ENCODE results near the gene PPT2.
A peak's percentile ranks its signal among the peaks of the same experiment; 100 is the strongest.
"Not testable (repeated sequence)": the region's sequence is repeated elsewhere in the genome, so short reads cannot be mapped to it uniquely, and the experiment has no call there.

The PPT2 gene

DNA sequence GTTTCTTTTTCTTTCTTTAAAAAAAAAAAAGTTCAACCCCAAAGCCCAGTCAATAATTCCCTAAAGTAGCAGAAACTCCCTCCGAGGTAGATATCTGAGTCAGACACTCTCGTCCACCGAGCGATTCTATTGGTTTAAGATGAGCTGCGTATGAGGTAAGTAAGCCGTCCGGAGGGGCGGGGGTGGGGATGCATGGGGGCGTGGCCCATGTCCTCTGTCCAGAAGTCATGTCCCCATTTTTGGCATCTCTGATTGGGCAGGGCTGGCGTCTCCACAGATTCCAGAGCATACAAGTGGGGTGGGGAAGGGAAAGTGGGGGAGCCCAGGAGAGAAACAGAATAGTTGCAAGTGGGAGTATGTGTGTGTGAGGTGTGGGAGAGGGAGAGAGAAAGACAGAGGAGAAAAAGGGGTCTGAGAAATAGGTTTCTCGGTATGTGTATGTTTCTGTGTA lies 31.8 kb downstream of the PPT2 start:
- H3K9me3 ChIP-seq (ENCODE audit: control insufficient read depth in 2 of 2, low read length in 2 of 2); H3K27me3 ChIP-seq (ENCODE audit: control insufficient read depth in 1 of 2, insufficient read depth in 2 of 2, low read length in 2 of 2): not testable (repeated sequence)
- peak overlapping the region; percentile 51 to 63 for H3K9ac ChIP-seq (ENCODE audit: low read length in 2 of 2)
- peaks cover 23 to 30% of the 10 kb centered on the region in 2 donors for H3K36me3 ChIP-seq (ENCODE audit: control insufficient read depth in 2 of 2, insufficient read depth in 2 of 2, low read length in 2 of 2)
- peak overlapping the region in 1 of 2 donors; percentile 3 for H3K4me3 ChIP-seq (ENCODE audit: low read length in 2 of 2)
- H3K4me1 ChIP-seq (ENCODE audit: control insufficient read depth, insufficient read depth, low read length): peaks cover 44% of the 10 kb centered on the region
- peak overlapping the region; percentile 79 for H3K27ac ChIP-seq (ENCODE audit: low read length)

DNA sequence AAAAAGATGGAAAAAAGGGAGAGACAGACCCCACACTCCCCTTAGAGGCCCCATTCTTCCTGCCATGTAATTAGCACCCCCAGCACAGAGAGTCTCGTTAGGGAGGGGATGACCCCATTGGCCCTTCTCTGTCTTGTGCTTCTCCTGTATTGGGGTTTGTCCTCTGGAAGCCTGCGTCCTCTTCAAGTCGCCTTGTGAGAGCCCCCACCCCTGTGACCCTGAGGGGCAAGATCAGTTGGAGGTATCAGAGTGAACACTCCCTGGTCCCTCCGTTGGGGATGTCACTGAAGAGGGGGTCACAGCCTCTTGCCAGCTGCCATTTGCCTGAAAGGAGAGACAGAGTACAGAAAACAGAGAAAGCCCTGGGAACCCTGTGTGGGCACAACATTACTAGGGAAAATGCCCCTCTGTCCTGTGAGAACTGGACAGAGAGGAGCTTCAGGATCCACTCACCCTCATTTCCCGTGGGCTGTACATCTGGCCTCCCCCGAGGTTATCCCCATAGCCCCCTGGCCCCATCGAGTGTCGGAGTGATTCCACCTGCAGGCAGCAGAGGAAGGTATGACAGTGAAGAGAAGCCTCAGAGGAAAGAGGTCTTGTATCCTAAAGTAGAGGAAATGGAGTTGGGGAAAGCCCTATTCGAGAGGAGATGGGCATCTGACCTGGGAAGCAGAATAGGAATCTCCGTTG lies 32.4 kb downstream of the PPT2 start:
- Histone ChIP-seq H3K27ac (ENCODE audit: low read length) (peak overlapping the region; percentile 79), H3K4me1 (ENCODE audit: control insufficient read depth, insufficient read depth, low read length) (peaks cover 50% of the 10 kb centered on the region), H3K4me3 (ENCODE audit: low read length in 2 of 2) (peak overlapping the region in 1 of 2 donors; percentile 3), H3K9ac (ENCODE audit: low read length in 2 of 2) (peak overlapping the region; percentile 51 to 63), H3K36me3 (ENCODE audit: control insufficient read depth in 2 of 2, insufficient read depth in 2 of 2, low read length in 2 of 2) (peaks cover 19 to 24% of the 10 kb centered on the region in 2 donors)
- not testable (repeated sequence) for H3K9me3 ChIP-seq (ENCODE audit: control insufficient read depth in 2 of 2, low read length in 2 of 2); H3K27me3 ChIP-seq (ENCODE audit: control insufficient read depth in 1 of 2, insufficient read depth in 2 of 2, low read length in 2 of 2)

DNA sequence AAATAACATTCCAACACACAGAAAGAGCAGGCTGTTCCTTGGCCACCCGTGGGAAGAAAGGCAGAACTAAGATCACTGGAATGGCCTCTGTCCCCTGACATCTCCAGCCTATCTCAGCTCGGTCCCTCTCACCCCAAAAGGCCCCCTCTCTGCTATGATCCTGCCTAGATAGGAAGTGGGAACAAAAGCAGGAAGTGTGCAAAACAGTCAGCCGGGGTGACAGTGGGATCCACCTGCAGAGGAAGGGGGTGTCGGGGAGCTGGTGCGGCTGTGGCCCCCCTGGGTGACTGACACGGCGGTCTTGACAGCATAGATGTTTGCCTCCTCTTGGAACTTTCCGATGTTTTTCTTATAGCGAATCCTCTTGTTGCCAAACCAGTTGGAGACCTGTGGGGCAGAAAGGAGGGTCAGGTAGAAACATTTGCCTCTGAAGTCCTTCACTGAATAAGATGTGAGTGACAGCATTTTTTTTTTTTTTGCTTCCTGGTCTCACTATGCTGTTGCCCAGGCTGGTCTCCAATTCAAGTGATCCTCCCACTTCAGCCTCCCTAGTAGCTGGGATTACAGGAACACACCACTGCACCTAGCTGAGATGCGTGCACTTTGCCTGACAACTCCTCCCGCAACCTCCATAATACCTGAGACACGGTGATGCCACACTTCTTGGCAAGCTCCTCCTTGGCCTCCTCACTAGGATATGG lies 33.2 kb downstream of the PPT2 start:
- Histone ChIP-seq H3K4me1 (ENCODE audit: control insufficient read depth, insufficient read depth, low read length) (peaks cover 56% of the 10 kb centered on the region), H3K9ac (ENCODE audit: low read length in 2 of 2) (no peak overlapping the region), H3K27me3 (ENCODE audit: control insufficient read depth in 1 of 2, insufficient read depth in 2 of 2, low read length in 2 of 2) (no peaks in the 10 kb centered on the region), H3K4me3 (ENCODE audit: low read length in 2 of 2) (peak overlapping the region in 1 of 2 donors; percentile 44), H3K9me3 (ENCODE audit: control insufficient read depth in 2 of 2, low read length in 2 of 2) (no peaks in the 10 kb centered on the region), H3K27ac (ENCODE audit: low read length) (peak overlapping the region; percentile 79), H3K36me3 (ENCODE audit: control insufficient read depth in 2 of 2, insufficient read depth in 2 of 2, low read length in 2 of 2) (peaks cover 17 to 24% of the 10 kb centered on the region in 2 donors)

DNA sequence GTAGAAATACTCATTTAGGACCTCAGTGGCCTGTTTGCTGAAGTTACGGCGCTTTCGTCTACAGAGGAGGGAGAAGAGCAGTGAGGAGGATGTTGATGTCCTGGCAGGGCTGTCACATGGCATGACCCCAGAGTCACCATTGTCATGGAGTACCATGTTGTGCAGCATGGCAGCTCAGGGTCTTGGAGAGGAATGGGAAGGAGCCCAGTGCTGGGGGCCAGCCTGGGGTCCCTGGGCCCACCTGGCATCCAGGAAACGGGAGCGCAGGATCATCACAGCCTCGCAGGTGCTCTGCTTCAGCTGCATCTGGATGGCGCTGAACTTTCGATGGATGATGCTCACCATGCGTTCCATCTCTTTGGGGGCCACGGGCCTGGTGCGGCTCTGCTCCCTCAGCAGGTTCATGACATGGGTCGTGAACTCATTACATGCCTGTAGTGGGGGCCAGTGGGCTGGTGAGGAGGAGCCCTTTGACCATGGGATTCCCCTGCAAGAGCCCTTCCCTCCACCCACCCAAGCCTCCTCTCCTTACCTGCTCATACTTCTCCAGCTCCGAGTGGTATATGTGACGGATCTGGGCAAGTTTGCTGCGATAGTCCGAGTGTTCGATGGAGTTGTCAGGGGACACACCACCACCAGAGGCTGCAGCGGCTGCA lies 33.9 kb downstream of the PPT2 start:
- peaks cover 52% of the 10 kb centered on the region for H3K4me1 ChIP-seq (ENCODE audit: control insufficient read depth, insufficient read depth, low read length)
- H3K9ac ChIP-seq (ENCODE audit: low read length in 2 of 2); H3K9me3 ChIP-seq (ENCODE audit: control insufficient read depth in 2 of 2, low read length in 2 of 2); H3K27me3 ChIP-seq (ENCODE audit: control insufficient read depth in 1 of 2, insufficient read depth in 2 of 2, low read length in 2 of 2): not testable (repeated sequence)
- H3K36me3 ChIP-seq (ENCODE audit: control insufficient read depth in 2 of 2, insufficient read depth in 2 of 2, low read length in 2 of 2): peaks cover 13 to 24% of the 10 kb centered on the region in 2 donors
- H3K4me3 ChIP-seq (ENCODE audit: low read length in 2 of 2): peak overlapping the region; percentile 80 to 85
- peak overlapping the region; percentile 98 for H3K27ac ChIP-seq (ENCODE audit: low read length)

DNA sequence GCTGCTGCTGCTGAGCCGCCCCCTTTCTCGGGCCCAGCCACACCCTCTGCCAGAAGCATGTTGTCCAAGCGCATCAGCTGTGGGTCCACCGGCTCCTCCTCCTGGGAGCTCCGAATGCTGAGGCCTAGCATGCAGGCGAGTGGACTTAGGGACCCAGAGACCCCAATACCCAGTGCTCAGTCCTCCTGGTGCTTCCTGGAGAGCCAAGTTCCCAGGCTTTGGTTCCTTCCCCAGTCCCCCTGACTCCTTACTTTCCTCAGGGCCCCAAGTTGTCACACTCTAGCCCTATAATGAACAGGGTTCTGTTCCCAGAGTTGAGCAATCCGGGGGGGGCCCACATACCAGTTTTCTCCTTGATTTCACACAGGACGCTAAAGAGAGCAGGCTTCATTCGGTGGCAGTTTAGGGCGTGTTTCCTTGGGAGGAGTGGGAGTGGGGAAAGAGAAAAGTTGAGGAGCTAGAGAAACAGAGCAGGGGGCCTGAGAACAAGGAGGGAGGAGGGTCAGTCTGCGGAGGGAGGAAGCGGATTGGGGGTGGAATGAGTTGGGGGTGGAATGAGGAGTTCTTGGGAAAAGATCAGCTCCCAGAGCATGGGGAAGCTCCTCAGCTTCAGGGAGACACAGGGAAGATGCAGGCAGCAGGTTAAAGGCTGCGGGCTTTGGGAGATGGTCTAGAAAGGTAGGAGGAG lies 34.6 kb downstream of the PPT2 start:
- H3K9me3 ChIP-seq (ENCODE audit: control insufficient read depth in 2 of 2, low read length in 2 of 2): no peaks in the 10 kb centered on the region
- H3K9ac ChIP-seq (ENCODE audit: low read length in 2 of 2): peak overlapping the region; percentile 84 to 92
- H3K27ac ChIP-seq (ENCODE audit: low read length): peak overlapping the region; percentile 98
- H3K27me3 ChIP-seq (ENCODE audit: control insufficient read depth in 1 of 2, insufficient read depth in 2 of 2, low read length in 2 of 2): no peaks in the 10 kb centered on the region
- H3K36me3 ChIP-seq (ENCODE audit: control insufficient read depth in 2 of 2, insufficient read depth in 2 of 2, low read length in 2 of 2): peaks cover 8 to 21% of the 10 kb centered on the region in 2 donors
- H3K4me3 ChIP-seq (ENCODE audit: low read length in 2 of 2): peak overlapping the region; percentile 80 to 85
- H3K4me1 ChIP-seq (ENCODE audit: control insufficient read depth, insufficient read depth, low read length): peaks cover 51% of the 10 kb centered on the region

DNA sequence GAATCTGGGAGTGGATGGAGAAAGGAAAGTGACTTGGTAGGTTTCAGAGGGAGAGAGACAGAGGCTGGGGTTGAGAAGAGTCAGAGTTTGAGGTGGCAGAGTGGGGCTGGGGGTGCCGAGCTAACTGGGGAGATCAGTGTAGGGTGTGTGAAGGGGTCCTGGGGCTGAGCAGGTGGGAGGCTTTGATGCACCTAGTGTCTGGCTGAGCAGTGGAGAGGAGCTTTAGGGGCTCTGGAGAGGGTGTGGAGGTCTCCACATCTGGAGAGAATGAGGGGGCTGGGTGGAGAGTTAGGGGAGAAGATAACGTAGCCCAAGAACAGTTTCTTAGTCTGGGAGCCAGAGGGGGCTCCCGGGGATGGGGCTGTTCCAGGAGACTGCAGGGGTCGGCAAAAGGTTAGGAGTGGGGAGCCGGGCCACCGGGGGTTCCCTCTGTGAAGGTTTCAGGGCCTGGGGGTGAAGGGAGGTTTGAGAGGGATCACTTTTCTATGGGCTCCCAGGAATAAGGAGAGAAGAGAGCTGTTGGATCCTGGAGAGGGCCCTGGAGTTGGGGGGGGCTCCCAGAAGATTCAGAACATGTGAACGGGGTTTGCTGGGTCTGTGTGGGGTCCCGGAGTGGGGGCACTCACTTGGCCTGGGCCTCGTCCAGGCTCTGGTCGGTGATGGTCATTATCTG lies 35.3 kb downstream of the PPT2 start:
- Histone ChIP-seq H3K4me3 (ENCODE audit: low read length in 2 of 2) (peak overlapping the region; percentile 80 to 85), H3K9me3 (ENCODE audit: control insufficient read depth in 2 of 2, low read length in 2 of 2) (no peaks in the 10 kb centered on the region), H3K4me1 (ENCODE audit: control insufficient read depth, insufficient read depth, low read length) (peaks cover 49% of the 10 kb centered on the region), H3K9ac (ENCODE audit: low read length in 2 of 2) (peak overlapping the region; percentile 84 to 92), H3K27ac (ENCODE audit: low read length) (peak overlapping the region; percentile 98), H3K36me3 (ENCODE audit: control insufficient read depth in 2 of 2, insufficient read depth in 2 of 2, low read length in 2 of 2) (peaks cover 6 to 17% of the 10 kb centered on the region in 2 donors), H3K27me3 (ENCODE audit: control insufficient read depth in 1 of 2, insufficient read depth in 2 of 2, low read length in 2 of 2) (no peaks in the 10 kb centered on the region)

DNA sequence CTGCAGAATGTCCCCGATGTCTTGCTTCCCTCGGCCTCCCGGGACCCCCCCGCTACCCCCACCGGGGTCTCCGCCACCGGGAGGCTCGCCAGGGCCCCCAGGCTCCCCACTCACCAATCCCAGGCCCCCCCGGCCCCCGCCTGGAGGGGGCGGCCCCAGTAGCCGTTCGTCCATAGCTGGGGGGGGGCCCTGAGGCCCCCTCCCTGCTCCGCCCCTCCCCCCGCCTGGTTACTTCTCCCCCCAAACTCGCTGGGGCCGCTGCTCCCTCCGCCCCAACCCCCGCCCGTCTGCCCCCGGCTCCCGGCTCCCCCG lies 35.8 kb downstream of the PPT2 start:
- H3K9ac ChIP-seq (ENCODE audit: low read length in 2 of 2): peak overlapping the region; percentile 84 to 92
- peaks cover 54% of the 10 kb centered on the region for H3K4me1 ChIP-seq (ENCODE audit: control insufficient read depth, insufficient read depth, low read length)
- peak overlapping the region; percentile 98 for H3K27ac ChIP-seq (ENCODE audit: low read length)
- no peaks in the 10 kb centered on the region for H3K27me3 ChIP-seq (ENCODE audit: control insufficient read depth in 1 of 2, insufficient read depth in 2 of 2, low read length in 2 of 2)
- H3K36me3 ChIP-seq (ENCODE audit: control insufficient read depth in 2 of 2, insufficient read depth in 2 of 2, low read length in 2 of 2): peaks cover 6 to 17% of the 10 kb centered on the region in 2 donors
- H3K4me3 ChIP-seq (ENCODE audit: low read length in 2 of 2): peak overlapping the region; percentile 80 to 85
- no peaks in the 10 kb centered on the region for H3K9me3 ChIP-seq (ENCODE audit: control insufficient read depth in 2 of 2, low read length in 2 of 2)

DNA sequence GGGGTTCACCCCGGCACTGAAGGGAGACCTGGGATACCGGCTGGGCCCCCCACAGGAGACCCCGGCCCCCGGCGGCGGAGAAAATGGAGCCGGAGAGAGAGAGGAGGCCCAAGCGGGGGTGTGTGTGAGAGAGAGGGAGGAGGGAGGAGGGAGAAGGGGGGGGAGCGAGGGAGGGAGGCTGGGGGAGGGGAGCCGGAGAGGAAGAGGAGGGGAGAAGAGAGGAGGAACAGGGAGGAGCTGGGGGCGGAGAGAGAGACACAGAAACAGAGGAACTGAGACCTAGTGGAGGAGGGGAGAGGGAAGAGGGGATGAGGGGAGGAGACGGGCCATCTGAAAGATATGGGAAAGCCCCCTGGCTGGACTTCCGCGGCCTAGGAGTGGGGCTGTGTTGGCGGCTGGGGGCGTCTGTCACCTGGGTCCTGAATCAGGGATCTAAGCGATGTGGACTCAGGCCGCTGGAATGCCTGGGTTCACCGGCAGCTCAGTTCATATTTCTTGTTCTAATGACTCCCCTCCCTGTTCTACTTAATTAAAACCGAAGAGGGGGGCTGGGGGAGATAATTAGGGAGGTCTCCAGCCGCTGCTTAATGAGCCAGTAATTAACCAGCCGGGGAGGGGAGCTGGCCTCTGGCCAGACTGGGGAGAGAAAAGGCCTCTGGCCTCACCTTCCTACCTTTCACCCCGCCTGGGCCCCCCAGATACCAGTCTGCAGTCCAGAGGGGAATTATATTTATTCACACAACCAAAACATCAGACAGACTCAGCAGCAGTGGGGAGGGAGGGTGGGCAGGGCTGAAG lies 36.3 kb downstream of the PPT2 start, which contains the start of gene PBX2:
TSS of gene PBX2 (minus strand) at position 149 of the 798 bp plus-strand sequence. CDS start 287 bp downstream, outside the sequence.
- H3K27ac ChIP-seq (ENCODE audit: low read length): peak within 1 kb of the TSS; percentile 98
- no peaks in the 10 kb centered on the region for H3K27me3 ChIP-seq (ENCODE audit: control insufficient read depth in 1 of 2, insufficient read depth in 2 of 2, low read length in 2 of 2)
- no peaks in the 10 kb centered on the region for H3K9me3 ChIP-seq (ENCODE audit: control insufficient read depth in 2 of 2, low read length in 2 of 2)
- peak within 1 kb of the TSS; percentile 80 to 85 for H3K4me3 ChIP-seq (ENCODE audit: low read length in 2 of 2)
- peak within 1 kb of the TSS; percentile 92 to 94 for H3K9ac ChIP-seq (ENCODE audit: low read length in 2 of 2)
- H3K4me1 ChIP-seq (ENCODE audit: control insufficient read depth, insufficient read depth, low read length): peaks cover 58% of the 10 kb centered on the region
- peaks cover 6 to 17% of the 10 kb centered on the region in 2 donors for H3K36me3 ChIP-seq (ENCODE audit: control insufficient read depth in 2 of 2, insufficient read depth in 2 of 2, low read length in 2 of 2)

DNA sequence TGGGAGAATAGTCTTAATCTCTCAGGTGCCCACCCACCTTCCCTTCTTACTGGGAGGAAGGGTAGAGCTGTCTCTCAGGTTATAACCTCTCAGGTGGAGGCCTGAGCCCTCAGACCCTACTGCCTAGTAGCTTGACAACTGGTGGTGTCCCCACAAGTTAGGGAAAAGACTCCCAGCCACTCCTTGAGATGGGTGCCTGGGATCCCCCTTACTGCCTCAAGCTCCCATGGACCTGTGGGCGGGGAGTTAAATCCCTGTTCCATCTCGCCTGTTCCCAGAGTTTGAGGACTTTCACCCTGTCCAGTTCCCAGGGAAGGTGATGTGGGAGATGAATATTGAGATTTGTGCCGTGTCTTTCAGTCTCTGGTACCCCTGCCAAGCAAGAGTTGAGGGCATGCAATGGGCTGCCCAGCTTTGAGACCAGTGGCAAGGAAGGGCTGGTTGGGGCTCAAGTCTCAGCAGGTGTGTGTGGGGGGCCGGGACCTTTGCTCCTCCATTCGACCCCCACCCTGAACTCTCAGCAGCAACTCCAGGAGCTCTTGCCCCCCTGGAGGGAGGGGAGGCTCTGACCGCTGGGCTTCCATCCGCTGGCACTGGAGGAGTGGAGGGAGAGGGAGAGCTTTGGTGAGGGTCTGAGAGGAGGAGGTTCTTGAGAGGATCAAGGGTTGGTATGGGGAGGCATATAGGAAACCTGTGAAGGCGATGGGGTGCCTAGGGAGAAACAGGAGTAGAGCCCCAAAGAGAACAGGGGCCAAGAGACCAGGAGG lies 37.2 kb downstream of the PPT2 start:
- Histone ChIP-seq H3K27me3 (ENCODE audit: control insufficient read depth in 1 of 2, insufficient read depth in 2 of 2, low read length in 2 of 2) (no peaks in the 10 kb centered on the region), H3K9me3 (ENCODE audit: control insufficient read depth in 2 of 2, low read length in 2 of 2) (no peaks in the 10 kb centered on the region), H3K9ac (ENCODE audit: low read length in 2 of 2) (peak overlapping the region; percentile 92 to 94), H3K4me1 (ENCODE audit: control insufficient read depth, insufficient read depth, low read length) (peaks cover 59% of the 10 kb centered on the region), H3K36me3 (ENCODE audit: control insufficient read depth in 2 of 2, insufficient read depth in 2 of 2, low read length in 2 of 2) (peaks cover 6 to 17% of the 10 kb centered on the region in 2 donors), H3K27ac (ENCODE audit: low read length) (peak overlapping the region; percentile 98), H3K4me3 (ENCODE audit: low read length in 2 of 2) (peak overlapping the region; percentile 49 to 80)
